GM12801 (cell line): Measurements from ENCODE around the gene SCAP.

ENCODE experiments used
- CTCF ChIP-seq: IDR thresholded peaks from one replicate; pipeline ENCODE4 v1.5.1; 2011; ENCODE audit warnings: control low read depth; ENCODE audit not compliant: insufficient read length; ENCODE audit errors: extremely low read depth

SCAP gene

GRCh38 chr3:47405820-47406761 lies 69.7 kb downstream of the SCAP start:
- TF ChIP-seq CTCF = no peak

- TF ChIP-seq CTCF = no peak
Measured at GRCh38 chr3:47404955-47405790, 70.6 kb downstream of the SCAP start.

- no peak for TF ChIP-seq CTCF
Measured at GRCh38 chr3:47404431-47404876, 71.3 kb downstream of the SCAP start.

- TF ChIP-seq CTCF = no peak
Measured at GRCh38 chr3:47399531-47400270, 76.0 kb downstream of the SCAP start.

- TF ChIP-seq CTCF = no peak
Measured at GRCh38 chr3:47399016-47399415, 76.7 kb downstream of the SCAP start.

- TF ChIP-seq CTCF = no peak
Measured at GRCh38 chr3:47398228-47398627, 77.5 kb downstream of the SCAP start.

GRCh38 chr3:47394881-47395280 lies 80.9 kb downstream of the SCAP start:
- TF ChIP-seq CTCF = no peak
